ENCODE measurements around the gene MAPK12.
A peak's percentile ranks its signal among the peaks of the same experiment; 100 is the strongest.

MAPK12 gene

DNA sequence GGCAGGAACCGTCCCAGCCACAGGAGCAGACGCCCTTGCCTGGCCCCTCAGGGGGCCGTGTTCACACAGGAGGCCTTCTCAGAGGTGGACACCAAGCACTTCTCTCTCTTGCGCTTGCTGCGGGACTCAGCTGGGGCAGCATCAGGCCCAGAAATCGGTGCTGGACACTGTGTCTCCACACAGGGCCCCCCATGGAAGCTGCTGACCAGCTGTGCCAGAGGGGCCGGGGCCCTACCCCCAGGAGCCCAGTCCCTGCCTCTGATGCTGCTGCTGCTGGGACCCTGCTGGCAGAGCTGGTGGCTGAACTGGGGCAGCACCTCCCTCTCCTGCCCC is 42.0 kb upstream of the MAPK12 start:
- H3K27ac Mint-ChIP-seq, result no peak overlapping the region
- no peaks in the 10 kb centered on the region for H3K36me3 Mint-ChIP-seq
- no peaks in the 10 kb centered on the region for H3K9me3 Mint-ChIP-seq (ENCODE audit: low read depth)
- H3K4me1 Mint-ChIP-seq (ENCODE audit: low read depth), result peaks cover 4% of the 10 kb centered on the region
- no peaks in the 10 kb centered on the region for H3K27me3 Mint-ChIP-seq
- H3K4me3 Mint-ChIP-seq, result no peak overlapping the region

DNA sequence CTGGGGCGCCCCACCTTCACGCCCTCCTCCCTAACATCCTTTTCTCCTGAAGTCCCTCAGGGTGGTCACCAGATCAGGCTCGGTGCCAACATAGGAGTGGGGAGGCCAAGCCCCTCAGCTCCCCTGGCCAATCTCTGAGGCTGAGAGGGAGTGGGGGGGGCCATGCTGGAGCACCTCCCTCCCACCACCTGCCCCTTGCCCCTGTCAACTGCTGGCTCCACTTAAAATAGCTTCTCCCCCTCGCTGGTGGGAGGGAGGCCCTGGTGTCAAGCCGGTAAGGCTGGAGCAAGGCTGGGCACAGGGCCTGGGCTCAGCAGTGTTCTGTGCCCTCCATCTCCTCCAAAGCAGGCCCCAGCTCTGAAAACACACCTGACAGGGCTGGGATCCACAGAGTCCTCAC is 41.1 kb upstream of the MAPK12 start:
- Mint-ChIP-seq H3K9me3 (ENCODE audit: low read depth) (no peaks in the 10 kb centered on the region), H3K27me3 (no peaks in the 10 kb centered on the region), H3K27ac (no peak overlapping the region), H3K4me3 (no peak overlapping the region), H3K36me3 (no peaks in the 10 kb centered on the region), H3K4me1 (ENCODE audit: low read depth) (peaks cover 4% of the 10 kb centered on the region)

DNA sequence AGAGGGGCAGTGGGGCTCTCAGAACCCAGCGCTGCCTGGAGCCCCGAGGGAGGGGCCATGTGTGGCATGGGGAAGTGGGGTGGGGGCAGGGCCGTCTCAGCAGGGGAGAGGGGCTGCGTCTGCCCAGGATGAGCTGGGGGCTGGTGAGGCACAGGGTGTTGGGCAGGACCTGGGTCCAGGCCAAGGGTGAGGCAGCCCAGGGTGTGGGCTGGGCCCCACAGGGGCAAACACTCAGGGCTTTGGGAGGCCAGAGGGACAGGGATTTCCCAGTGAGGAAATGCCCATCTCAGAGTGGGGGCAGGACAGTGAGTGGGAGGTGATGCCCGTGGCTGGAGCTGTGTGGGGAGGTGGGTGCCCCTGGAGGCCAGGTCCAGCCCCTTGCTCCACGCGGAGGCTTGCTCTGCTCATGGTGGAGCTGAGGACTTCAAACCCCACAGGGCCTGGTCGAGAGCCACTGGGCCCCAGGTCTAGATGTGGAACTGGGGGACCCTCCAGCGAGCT is 40.6 kb upstream of the MAPK12 start:
- H3K4me1 Mint-ChIP-seq (ENCODE audit: low read depth), result peaks cover 4% of the 10 kb centered on the region
- no peak overlapping the region for H3K27ac Mint-ChIP-seq
- H3K9me3 Mint-ChIP-seq (ENCODE audit: low read depth), result no peaks in the 10 kb centered on the region
- no peaks in the 10 kb centered on the region for H3K27me3 Mint-ChIP-seq
- no peaks in the 10 kb centered on the region for H3K36me3 Mint-ChIP-seq
- H3K4me3 Mint-ChIP-seq, result no peak overlapping the region

DNA sequence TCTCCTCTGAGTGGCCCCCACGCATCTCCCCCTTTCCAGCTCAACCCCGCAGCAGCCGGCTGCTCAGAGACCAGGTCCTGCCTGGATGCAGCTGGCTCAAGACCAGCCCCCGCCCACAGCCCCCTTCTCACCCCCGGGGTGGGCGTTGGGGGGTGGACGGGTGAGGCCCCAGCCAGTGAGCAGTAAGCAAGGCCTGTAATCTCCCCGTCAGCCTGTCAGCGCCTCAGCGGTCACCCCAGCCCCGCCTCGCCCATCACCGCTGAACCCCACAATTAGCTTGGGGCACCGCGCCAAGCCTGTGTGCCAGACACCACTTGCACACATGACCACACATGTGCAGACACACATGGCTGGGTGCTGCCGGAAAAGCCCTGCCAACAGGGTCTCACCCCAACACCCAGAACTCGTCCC is 40.1 kb upstream of the MAPK12 start:
- H3K4me3 Mint-ChIP-seq, result no peak overlapping the region
- H3K27ac Mint-ChIP-seq, result no peak overlapping the region
- H3K27me3 Mint-ChIP-seq, result no peaks in the 10 kb centered on the region
- H3K4me1 Mint-ChIP-seq (ENCODE audit: low read depth), result peaks cover 4% of the 10 kb centered on the region
- no peaks in the 10 kb centered on the region for H3K9me3 Mint-ChIP-seq (ENCODE audit: low read depth)
- H3K36me3 Mint-ChIP-seq, result no peaks in the 10 kb centered on the region

DNA sequence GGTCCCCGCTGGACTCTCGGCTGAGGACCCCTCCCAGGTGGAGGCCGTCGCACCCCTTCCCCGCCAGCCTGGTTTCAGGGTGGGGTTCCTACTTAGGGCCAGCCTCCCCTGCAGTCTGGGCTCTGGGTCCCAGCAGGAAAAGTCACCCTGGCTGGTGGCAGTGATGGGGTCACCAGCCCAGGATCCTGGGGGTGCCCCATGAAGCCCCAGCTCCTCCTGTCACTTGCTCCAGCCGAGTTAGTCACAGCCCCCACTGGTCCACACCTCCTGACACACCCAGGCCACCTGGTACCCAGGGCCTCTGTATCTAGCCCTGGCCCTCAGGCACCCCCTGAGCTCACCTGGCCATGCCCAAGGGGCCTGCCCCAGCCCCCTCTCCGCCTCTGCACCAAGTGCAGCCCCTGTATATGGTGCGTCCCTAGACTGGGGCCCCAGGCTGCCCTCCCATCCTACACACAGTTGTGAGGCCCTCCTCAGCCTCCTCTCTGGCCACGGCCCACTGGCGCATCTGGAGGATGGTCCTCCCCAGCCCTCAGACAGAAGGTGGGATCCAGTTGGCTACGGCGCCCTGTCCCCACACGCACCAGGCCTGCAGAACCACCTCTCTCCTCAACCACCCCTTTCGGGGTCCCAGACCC is 39.3 kb upstream of the MAPK12 start:
- Mint-ChIP-seq H3K4me1 (ENCODE audit: low read depth) (no peaks in the 10 kb centered on the region), H3K27ac (no peak overlapping the region), H3K27me3 (no peaks in the 10 kb centered on the region), H3K36me3 (no peaks in the 10 kb centered on the region), H3K9me3 (ENCODE audit: low read depth) (no peaks in the 10 kb centered on the region), H3K4me3 (no peak overlapping the region)

DNA sequence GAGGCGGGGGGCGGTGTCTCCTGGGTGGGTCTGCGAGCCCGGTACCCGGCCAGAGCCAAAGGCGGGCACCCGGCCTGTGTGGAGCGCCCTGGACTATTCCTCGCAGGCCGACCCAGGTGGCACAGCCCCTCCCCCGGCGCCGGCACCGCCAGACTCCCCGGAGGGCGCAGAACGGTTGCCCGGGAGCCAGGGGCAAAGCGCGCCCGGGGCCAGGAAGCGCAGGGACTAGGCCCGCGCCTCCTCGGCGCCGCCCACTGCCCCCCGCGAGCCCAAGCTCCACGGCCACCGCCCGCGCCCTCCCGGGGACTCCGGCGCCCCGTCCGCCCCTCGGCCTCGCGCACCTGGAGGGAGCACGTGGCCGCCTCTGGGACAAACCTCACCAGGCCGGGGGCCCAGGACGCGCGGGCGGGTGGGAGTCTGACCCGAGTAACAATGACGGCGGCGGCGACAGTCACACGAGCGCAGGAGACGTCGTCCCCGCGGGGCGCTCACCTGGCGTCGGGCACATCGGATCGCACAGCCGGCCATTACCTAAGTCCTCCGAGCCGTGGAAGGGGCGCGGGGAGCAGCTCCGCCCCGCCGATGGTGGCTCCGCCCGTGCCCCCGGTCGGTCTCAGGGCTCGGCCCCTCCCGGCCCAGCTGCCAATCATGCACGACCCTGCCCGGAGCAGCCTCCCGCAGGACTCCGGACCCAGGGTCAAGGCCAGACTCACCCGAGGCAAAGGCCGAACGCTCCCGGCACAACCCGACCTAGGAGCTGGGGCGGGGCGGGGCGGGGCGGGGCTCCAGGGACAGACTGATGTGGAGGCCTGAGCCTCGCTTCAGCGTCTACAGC is 38.5 kb upstream of the MAPK12 start:
- Mint-ChIP-seq H3K27ac (no peak overlapping the region), H3K4me3 (no peak overlapping the region), H3K9me3 (ENCODE audit: low read depth) (no peaks in the 10 kb centered on the region), H3K27me3 (no peaks in the 10 kb centered on the region), H3K36me3 (no peaks in the 10 kb centered on the region), H3K4me1 (ENCODE audit: low read depth) (no peaks in the 10 kb centered on the region)

DNA sequence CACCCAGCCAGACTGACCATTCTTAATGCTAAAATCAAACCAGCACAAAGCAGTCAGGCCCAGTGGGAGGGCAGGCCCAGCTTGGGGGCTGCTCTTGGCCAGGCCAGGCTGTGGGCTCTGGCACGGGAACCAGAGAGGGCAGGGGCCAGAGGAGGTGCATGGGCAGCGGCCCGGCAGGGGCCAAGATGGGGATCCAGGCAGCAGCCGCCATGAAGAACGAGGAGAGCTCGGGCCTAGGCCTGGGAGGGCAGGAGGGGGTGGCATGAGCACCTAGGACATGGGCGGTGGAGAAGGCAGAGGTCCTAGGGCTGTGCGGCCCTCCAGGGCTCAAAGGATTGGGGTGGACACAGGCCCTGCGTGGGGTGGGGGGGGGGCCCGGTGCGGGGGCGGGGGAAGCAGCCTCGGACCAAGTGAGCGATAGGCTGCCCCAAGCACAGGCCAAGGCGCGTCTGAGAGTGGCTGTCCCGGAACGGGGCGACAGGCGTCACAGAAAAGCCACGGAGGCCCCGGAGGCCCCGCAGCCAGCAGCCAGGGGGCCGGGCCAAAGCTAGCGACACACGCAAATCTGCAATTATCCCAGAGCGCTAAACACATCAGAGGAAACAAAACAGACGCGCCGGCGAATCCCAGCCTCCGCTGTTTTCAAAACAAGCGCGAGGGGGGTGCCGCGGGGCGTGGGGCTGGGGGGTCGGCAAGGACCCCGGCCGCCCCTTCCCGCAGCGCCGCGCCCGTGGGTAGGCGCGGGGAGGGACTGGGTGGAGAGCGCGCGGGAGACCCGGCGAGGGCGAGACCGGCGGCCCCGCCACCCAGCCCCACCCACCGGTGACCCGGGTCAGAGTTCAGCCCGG is 37.7 kb upstream of the MAPK12 start:
- Mint-ChIP-seq H3K4me3 (no peak overlapping the region), H3K4me1 (ENCODE audit: low read depth) (peaks cover 2% of the 10 kb centered on the region), H3K9me3 (ENCODE audit: low read depth) (no peaks in the 10 kb centered on the region), H3K27me3 (no peaks in the 10 kb centered on the region), H3K27ac (no peak overlapping the region), H3K36me3 (no peaks in the 10 kb centered on the region)

DNA sequence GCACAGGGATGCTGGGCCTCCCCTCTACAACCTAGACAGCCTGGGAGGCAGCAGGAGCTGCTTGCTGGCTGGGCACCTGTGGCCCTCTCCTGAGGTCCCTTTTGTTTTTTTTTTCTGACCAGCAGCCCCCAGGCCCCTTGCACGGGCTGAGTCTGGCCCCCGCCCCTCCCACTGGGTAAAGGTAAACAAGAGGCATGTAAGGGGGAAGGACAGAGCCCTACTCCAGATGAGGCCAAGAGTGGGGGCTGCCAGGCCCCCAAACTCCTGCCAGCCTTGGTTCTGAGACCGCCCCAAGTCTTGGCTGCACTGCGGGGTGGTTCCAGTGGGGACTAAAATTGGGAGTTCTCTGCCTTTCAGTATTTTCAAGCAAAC is 36.8 kb upstream of the MAPK12 start:
- H3K27me3 Mint-ChIP-seq, result no peaks in the 10 kb centered on the region
- no peaks in the 10 kb centered on the region for H3K36me3 Mint-ChIP-seq
- no peak overlapping the region for H3K4me3 Mint-ChIP-seq
- no peaks in the 10 kb centered on the region for H3K9me3 Mint-ChIP-seq (ENCODE audit: low read depth)
- no peak overlapping the region for H3K27ac Mint-ChIP-seq
- peaks cover 2% of the 10 kb centered on the region for H3K4me1 Mint-ChIP-seq (ENCODE audit: low read depth)

DNA sequence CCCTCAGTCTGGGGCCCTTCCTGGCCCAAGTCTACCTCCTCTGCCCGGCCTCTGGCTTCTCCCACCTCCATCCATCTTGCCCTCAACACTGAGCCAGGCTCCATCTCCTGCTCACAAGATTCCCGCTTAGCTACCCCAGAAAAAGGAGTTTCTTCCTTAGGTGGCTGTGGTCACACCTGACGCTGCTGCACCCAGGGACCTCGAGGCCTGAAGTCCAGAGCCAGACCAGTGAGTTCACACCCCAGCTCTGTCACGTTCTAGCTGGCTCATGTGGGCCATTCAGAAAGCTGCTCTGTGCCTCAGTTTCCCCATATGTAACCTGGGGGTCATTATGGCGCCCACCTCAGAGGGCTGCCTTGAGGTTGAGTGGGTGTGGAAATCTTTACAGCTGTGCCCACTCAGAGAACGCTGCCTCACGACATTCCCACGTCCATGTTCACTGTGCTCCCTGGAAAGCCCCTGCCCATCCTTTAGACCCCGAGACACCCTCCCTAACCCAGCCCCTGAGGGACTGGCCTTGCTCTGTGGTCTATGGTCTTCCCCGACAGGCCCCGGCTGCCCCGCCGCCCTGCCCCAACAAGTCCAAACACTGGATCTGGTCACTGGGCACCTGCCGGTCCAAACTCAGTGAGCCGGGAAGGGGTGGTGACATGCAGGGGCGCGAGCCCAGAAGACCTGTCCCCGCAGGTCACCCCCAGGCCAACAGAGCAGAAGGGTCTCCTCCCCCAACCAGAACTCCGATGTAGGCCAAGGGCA is 36.2 kb upstream of the MAPK12 start:
- Mint-ChIP-seq H3K36me3 (no peaks in the 10 kb centered on the region), H3K27me3 (no peaks in the 10 kb centered on the region), H3K27ac (no peak overlapping the region), H3K4me1 (ENCODE audit: low read depth) (peaks cover 6% of the 10 kb centered on the region), H3K9me3 (ENCODE audit: low read depth) (no peaks in the 10 kb centered on the region), H3K4me3 (no peak overlapping the region)

DNA sequence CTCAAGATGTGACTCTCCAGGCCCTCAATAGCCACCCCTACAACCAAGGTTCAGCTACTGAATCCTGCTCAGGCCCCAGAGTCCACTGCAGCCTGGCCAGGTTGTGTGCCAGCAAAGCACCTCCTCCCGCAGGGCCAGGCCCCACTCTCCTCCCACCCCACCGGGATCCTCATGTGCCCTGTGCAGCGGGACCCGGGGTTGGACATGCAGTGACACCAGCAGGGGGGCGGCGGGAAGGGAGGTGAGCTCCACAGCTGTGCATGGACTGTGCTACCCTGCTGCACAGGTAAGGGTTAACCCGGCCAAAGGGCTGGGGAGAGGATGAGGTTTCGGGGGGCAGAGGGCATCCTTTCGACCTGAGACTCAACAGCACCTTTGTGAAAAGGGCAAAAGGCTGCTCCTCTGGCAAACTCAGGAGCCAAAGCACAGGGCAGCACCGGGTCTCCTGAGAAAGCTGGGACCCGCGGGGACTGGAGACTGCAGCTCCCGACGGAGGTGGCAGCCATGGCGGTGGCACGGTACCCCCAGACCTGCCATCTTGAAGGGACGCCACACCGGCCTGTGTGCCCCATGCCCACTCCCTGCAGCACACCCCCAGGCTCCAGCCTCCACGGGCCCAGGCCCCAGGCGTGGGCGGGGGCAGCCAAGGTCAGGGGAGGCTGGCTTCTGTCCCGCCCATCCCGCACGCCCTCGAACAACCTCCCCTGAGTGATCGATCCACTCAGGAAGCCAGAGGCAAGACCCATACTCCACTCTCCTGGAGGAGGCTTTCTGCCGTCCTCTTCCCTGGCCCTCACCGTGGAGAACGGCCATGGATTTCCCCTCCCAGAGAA is 35.4 kb upstream of the MAPK12 start:
- Mint-ChIP-seq H3K36me3 (no peaks in the 10 kb centered on the region), H3K27me3 (no peaks in the 10 kb centered on the region), H3K4me1 (ENCODE audit: low read depth) (peaks cover 11% of the 10 kb centered on the region), H3K4me3 (no peak overlapping the region), H3K27ac (no peak overlapping the region), H3K9me3 (ENCODE audit: low read depth) (no peaks in the 10 kb centered on the region)

DNA sequence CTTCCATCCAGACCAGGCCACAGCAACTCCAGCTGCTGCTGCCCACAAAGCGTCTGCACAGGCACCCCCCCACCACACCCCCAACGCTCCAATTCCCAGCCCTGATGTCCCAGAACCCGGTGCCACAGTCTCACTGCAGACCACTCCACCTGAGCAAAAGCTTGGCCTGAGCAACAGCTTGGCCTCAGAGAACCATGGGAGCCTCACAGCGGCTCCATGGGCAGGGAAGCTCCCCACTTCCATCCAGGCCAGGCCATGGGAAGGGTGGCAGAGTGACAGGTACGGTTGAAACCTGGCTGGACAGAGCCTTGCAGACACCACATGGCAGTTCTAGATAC is 32.8 kb upstream of the MAPK12 start:
- Mint-ChIP-seq H3K4me1 (ENCODE audit: low read depth) (peaks cover 12% of the 10 kb centered on the region), H3K36me3 (no peaks in the 10 kb centered on the region), H3K4me3 (peak overlapping the region; percentile 57), H3K27ac (peak overlapping the region; percentile 28), H3K27me3 (no peaks in the 10 kb centered on the region), H3K9me3 (ENCODE audit: low read depth) (no peaks in the 10 kb centered on the region)

DNA sequence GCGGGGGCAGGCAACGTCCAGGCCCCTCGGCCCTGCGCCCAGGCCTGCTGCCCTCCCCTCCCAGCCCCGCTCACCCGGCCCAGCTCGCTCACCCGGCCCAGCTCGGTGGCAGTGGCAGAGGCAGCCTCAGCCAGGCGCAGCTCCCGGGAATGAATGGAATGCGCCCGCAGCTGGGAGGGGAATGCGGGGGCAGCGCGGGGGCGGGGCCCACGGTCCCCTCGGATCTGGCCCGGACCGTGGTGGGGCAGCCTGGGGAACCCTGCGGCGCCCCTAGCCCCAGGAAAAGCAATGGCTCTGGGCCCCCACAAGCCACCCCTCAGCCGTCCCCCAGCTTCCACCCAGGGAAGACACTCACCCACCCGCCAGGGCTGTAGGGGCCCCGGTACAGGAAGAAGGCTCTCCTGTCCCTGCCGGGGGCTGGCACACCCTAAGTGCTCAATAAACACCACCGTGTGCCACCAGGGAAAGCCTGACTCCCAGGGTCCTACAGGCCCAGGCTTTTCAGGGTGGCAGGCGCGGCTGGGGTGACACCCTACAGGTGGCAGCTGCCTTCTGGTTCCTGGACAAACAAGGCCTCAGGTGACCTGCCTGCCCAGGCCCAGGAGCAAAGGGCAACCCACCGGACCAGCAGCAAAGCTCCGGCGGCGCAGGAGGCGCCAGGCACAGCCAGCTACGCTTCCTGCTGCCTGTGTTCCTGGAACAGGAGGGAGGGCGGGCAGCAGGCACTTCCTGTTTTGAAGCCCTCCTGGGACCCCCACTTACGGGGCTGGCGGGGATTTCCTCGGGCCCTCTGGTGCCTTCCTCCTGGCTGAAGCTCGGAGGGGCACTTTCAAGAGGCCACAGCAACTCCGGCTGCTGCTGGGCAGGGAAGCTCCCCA is 32.2 kb upstream of the MAPK12 start:
- H3K27ac Mint-ChIP-seq, result peak overlapping the region; percentile 28
- H3K4me1 Mint-ChIP-seq (ENCODE audit: low read depth), result peaks cover 12% of the 10 kb centered on the region
- no peaks in the 10 kb centered on the region for H3K9me3 Mint-ChIP-seq (ENCODE audit: low read depth)
- peak overlapping the region; percentile 44 for H3K4me3 Mint-ChIP-seq
- no peaks in the 10 kb centered on the region for H3K27me3 Mint-ChIP-seq
- no peaks in the 10 kb centered on the region for H3K36me3 Mint-ChIP-seq

DNA sequence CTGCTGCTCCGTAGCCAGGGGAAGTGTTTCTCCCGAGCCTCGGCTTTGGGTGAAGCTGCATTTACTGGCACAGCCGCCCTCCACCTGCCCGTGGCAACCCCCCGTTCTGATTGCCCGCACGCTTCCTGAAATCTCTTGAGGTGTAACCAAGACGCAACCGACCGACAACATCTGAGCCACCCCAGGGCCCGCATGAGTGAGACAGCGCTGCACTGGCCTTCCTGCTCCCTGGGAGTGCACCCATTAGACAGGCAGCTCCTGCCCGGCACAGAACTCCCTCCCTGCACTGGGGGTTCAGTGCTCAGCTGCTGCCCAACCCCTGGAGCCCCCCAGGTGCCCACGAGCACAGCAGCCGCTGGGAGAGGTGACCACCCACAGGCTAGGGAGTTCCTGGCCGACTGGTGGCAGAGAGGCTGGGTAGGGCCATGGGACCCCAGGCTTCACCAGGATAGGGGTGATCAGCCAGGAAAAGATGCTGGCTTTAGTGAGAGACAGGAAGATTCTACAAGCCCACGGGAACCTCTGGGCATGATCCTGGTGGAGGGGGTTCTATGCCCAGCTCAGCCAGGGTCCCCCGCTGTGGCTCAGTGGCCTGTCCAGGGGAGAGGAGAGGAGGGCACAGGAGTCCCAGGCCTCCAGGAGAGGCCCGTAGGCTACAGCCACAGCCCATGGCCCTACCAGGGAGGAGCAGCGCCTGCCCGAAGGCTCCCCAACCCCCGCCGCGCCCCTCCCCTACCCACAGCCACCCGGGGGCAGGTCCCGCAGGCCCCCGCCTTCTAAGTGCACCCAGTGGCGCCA is 31.4 kb upstream of the MAPK12 start:
- no peaks in the 10 kb centered on the region for H3K36me3 Mint-ChIP-seq
- peaks cover 12% of the 10 kb centered on the region for H3K4me1 Mint-ChIP-seq (ENCODE audit: low read depth)
- no peaks in the 10 kb centered on the region for H3K27me3 Mint-ChIP-seq
- H3K4me3 Mint-ChIP-seq, result peak overlapping the region; percentile 64
- no peaks in the 10 kb centered on the region for H3K9me3 Mint-ChIP-seq (ENCODE audit: low read depth)
- peak overlapping the region; percentile 62 for H3K27ac Mint-ChIP-seq

All from activated naive CD8-positive, alpha-beta T cell (primary cell).